ENCODE results near the gene GOT1.

Gene GOT1

GRCh38 chr10:99427566-99428190 lies 2.7 kb downstream of the GOT1 start:
- no peak overlapping the region for H3K4me3 ChIP-seq (ENCODE audit: low read length)
- no peak for TF ChIP-seq CTCF (conservative IDR thresholded peaks at IDR 0.05; ENCODE audit: low read depth, low read length)
- DNase-seq (ENCODE audit: low read depth) = no peak

GRCh38 chr10:99426689-99427088 lies 3.7 kb downstream of the GOT1 start:
- TF ChIP-seq CTCF (conservative IDR thresholded peaks at IDR 0.05; ENCODE audit: low read depth, low read length) = no peak
- no peak for DNase-seq (ENCODE audit: low read depth)
- no peak overlapping the region for H3K4me3 ChIP-seq (ENCODE audit: low read length)

- no peak overlapping the region for H3K4me3 ChIP-seq (ENCODE audit: low read length)
- TF ChIP-seq CTCF (conservative IDR thresholded peaks at IDR 0.05; ENCODE audit: low read depth, low read length) = no peak
- no peak for DNase-seq (ENCODE audit: low read depth)
These were observed 5.2 kb downstream of the GOT1 start for GRCh38 chr10:99425204-99425603.

GRCh38 chr10:99424656-99425055 lies 5.8 kb downstream of the GOT1 start:
- no peak for TF ChIP-seq CTCF (conservative IDR thresholded peaks at IDR 0.05; ENCODE audit: low read depth, low read length)
- no peak overlapping the region for H3K4me3 ChIP-seq (ENCODE audit: low read length)
- no peak for DNase-seq (ENCODE audit: low read depth)

GRCh38 chr10:99422529-99423096 lies 7.8 kb downstream of the GOT1 start:
- TF ChIP-seq CTCF (conservative IDR thresholded peaks at IDR 0.05; ENCODE audit: low read depth, low read length) = no peak
- DNase-seq (ENCODE audit: low read depth) = no peak
- no peak overlapping the region for H3K4me3 ChIP-seq (ENCODE audit: low read length)

GRCh38 chr10:99421233-99421739 lies 9.1 kb downstream of the GOT1 start:
- TF ChIP-seq CTCF (conservative IDR thresholded peaks at IDR 0.05; ENCODE audit: low read depth, low read length) = no peak
- no peak for DNase-seq (ENCODE audit: low read depth)
- H3K4me3 ChIP-seq (ENCODE audit: low read length) = no peak overlapping the region

GRCh38 chr10:99419688-99420087 lies 10.7 kb downstream of the GOT1 start:
- DNase-seq (ENCODE audit: low read depth) = no peak
- TF ChIP-seq CTCF (conservative IDR thresholded peaks at IDR 0.05; ENCODE audit: low read depth, low read length) = no peak
- no peak overlapping the region for H3K4me3 ChIP-seq (ENCODE audit: low read length)
